Posterior cingulate gyrus (tissue), 11 donors: Measurements from ENCODE around the gene CCDC27.

ENCODE experiments used
- DNase-seq, 10 donors: peaks; one replicate each; pipeline versions ENCODE4 v3.0.0 to v3.0.0-alpha.2; 2020 to 2021; ENCODE audit warnings: mixed read lengths in 3 of 10
- intact Hi-C: fragments of 100-400 bp; cut with DNase I; formaldehyde crosslinking; loops from one replicate; pipeline ENCODE4 v1.15.1; 2023

CCDC27 gene

DNA sequence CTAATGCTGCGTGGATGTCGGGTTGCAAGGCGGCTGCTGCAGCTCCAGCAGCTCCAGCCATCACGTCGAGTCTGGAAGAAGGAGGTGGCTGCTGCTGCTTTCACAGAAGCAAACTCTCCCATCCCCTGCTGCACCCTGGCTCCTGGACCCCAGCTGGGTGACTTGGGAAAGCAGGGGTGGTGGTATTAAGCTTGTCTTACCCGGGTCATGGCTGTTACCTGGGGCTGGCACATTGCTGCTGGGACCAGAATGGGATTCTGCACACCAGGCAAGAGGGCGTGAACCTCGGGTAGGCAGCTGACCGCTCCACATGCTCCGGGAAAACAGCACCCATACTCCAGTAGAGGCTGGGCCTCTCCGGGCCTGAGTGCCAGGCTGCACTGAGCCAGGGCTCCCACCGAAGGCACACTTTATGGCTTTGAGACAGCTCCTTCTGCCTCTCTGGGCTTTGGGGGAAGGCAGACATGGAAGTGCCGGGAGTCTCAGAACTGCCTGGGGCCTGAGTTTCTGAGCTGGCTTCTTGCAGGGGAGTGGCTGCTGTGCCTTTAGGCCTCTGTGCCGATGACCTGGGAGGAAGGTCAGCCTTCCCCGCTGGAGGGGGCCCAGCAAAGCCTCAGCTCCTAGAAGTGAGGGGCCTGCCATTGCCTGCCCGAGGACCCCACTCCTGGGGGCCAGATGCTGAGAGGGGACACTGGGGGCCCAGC is 21.5 kb downstream of the CCDC27 start:
- intact Hi-C loops, result no loop called here
- no peak for DNase-seq

DNA sequence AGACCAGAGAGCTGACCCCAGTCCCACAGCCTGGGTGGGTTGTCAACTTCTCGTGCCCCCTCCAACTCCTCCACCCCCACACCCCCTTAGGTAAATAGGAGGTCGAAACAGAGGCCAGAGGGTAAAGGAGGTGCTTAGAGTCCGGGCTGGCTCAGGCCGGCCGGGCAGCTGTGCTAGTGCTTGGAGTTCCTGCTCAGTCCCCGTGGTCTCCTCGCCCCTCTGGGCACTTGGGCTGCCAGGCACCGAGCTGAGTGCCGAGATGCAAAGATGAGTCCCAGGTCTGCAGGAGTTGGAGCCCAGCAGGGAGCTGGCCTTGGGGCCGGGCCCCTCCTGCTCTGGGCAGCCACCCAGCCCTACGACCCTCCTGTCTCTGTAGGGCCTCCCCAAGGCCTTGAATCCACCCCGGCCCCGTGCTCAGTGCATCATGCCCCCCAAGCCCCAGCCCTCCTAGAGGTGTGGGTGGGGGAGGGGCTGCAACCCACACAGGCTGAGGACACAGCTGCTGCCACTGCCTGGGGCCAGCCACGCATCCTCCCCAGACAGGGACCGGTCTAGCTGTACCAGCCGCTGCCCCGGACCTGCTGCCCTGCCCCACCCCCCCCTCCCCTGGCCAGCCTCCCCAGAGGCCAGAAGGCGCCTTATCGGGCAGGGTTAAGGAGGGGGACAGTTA is 22.2 kb downstream of the CCDC27 start:
- intact Hi-C loops, result no loop called here
- peak in 1 of 10 donors; percentile 41 for DNase-seq

DNA sequence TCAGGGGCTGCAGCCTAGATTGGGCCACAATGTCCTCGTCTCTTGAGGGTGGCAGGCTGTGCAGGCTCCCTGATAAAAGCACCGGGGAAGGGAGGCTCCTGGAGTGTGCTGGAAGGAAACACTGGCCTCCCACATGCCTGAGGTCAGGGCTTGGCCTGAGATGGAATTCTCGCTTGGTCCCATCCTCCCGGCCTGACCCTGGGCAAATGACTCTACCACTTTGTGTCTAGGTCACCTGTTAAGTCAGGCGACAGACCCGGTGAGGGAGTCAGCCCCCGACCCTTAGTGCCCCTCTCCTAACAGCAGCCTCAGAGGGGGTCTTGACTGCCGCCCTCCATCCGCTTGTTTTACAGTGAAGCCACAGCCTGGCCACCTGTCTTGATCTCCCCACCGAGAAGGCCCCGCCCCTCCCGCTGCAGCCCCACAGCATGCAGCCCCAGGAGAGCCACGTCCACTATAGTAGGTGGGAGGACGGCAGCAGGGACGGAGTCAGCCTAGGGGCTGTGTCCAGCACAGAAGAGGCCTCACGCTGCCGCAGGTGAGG is 22.8 kb downstream of the CCDC27 start:
- peak in 1 of 10 donors; percentile 83 for DNase-seq
- intact Hi-C loops, result no loop called here

DNA sequence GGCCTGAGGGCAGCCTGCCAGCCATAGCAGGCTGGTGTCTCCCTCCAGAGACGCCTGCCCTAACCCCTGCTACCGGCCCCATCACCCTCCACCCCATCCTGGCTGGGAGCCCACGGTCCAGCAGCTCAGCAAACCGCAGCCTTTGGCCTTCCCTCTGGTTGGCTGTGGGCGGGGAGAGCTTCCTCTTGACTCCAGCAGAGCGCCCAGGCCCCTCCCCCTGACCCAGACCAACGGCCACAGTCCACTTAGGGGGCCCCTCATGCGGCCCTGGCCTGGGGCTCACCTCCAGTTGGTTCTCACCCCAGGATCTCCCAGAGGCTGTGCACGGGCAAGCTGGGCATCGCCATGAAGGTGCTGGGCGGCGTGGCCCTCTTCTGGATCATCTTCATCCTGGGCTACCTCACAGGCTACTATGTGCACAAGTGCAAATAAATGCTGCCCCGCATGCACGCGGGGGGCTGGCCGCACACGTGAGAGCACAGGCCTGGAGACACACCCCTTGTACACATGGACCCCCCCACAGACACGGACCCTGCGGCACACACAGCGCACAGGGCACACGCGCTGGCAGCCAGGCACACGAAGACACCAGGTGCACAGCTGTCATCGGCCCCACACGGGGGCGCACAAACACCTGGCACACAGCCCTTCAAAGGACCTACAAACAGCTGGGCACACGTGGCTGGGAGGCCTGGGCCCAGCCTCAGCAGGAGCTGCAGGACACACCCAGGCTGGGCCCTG is 23.4 kb downstream of the CCDC27 start:
- intact Hi-C loops, result no loop called here
- DNase-seq, result peak in 2 of 10 donors; percentile 41 to 82

DNA sequence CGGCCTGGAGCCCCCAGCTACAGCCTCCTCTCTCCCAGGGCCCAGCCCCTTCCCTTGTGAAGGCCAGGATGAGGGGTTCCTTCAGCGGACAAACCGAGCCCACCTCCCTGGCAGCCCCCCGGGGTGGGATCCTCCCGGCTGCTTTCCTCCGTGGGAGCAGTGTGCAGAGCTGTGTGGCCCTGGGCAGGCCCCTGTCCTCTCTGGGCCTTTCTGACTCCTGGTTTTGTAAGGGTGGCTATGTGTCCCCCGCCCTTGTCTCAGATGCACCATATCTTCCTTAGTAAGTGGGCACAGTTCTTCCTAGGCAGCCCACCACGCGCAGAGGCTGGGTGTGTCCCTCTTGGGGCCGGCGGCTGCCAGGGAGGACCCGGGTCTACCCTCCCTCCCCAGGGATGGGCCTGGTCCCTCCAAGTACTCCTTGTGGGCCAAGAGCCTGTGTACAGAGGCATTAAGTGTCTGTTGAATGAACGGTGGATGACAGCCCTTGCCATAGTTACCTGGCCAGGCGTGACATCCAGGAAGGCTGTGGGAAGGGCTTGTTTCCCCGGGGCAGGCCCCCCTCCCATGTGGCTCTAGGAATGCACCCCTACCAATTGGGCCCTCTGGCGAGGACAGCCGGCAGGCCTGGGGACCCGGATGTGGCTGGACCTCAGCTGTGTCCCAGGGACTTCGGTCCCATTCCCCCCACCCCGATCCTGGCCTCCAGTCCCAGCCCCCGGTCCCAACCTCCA is 24.1 kb downstream of the CCDC27 start:
- intact Hi-C loops, result no loop called here
- peak in 1 of 10 donors; percentile 46 for DNase-seq

DNA sequence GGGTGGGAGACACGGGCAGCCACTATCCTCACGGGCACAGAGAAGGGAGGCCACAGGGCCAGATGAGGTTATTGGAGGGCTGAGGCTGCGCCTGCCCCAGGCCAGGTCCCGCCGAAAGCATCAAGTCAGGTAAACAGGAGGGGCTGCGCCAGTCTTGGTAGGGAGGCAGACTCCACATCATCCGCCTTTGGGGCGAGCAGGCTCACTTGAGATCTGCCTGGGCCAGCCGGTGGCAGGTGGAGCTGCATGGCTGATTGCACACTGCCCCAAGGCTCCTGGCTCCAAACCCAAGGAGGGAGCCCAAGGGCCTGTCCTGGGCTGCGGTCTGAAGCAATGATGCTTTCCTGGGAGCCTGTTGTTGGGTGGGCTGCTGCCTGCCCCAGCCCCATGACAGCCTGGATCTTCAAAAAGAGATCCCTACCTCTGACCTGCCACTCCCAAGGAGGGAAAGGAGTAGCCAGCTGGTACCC is 24.9 kb downstream of the CCDC27 start:
- peak in 2 of 10 donors; percentile 41 to 72 for DNase-seq
- intact Hi-C loops, result no loop called here

DNA sequence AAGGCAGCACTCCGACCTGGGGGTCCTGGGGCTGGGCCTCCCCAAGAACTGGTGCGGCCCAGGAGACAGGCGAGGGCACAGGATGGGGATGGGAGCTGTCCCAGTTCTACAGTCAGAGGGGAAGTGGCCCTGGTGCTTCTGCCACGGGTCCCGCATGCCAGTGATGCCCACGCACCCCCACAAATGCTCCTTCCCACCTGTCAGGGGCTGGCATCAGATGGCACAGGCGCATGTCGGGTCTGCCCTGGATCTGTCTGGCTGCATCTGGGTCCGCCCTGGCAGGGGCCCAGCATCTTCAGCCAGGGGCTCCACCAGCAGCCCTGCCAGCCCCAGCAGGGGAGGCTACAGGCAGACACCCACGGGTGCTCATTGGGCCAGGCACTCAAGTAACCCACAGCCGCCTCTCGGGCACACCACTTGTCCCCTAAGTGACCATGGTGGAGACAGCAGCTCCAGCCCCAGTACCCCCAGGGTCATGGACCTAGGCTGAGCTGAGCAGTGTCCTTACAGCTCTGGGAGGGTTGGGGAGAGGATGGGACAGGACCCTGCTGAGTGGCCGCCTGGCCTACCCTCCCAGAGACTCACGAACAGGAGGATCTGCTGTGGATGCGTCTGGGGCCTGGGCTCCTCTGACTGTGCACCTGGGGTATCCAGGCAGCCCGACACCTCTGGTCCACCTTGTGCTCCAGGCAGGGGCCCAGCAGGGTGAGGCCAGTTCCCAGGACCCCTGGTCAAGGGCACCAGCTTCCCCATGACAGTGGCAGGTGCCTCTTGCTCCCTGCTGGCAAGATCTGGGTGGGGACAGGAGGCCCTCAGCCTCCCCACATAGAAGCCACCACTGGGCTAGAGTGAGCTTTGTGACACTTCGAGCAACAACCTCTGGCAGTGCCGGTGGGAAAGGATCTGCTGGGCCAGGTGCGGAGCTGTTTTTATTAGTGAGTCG is 25.7 kb downstream of the CCDC27 start:
- intact Hi-C loops, result no loop called here
- peak in 3 of 10 donors; percentile 51 to 77 (median 64) for DNase-seq

DNA sequence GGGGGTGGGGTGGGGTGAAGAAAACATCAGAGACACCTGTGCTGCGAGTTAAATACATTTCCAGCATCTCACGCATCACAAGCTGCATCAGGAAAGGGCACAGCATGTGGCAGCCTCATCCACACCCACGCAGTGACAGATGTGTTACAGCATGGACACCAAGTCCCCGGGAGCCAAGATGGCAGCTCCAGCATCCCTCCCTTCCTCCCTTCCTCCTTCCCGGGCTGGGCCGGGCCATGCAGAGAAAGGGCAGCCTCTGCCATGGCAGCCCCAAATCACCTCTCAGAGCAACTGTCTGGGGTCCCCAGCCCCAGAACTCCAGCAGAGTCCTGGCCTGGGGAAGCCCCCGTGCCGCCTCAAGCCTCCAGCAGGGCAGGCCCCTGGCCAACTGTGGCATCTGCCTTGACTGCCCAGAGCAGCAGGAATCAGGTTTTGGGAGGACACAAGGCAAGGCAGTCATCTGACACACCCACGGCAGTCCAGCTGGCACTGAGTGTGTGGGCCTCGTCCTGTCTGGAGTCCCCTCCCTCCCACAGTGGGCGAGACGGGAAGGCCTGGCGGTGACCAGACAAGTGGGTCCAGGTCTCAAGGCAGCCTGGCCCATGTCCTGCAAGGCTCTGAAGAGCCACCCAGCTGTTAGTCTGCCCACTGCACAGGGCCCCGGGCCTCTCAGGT is 26.5 kb downstream of the CCDC27 start:
- intact Hi-C loops, result no loop called here

DNA sequence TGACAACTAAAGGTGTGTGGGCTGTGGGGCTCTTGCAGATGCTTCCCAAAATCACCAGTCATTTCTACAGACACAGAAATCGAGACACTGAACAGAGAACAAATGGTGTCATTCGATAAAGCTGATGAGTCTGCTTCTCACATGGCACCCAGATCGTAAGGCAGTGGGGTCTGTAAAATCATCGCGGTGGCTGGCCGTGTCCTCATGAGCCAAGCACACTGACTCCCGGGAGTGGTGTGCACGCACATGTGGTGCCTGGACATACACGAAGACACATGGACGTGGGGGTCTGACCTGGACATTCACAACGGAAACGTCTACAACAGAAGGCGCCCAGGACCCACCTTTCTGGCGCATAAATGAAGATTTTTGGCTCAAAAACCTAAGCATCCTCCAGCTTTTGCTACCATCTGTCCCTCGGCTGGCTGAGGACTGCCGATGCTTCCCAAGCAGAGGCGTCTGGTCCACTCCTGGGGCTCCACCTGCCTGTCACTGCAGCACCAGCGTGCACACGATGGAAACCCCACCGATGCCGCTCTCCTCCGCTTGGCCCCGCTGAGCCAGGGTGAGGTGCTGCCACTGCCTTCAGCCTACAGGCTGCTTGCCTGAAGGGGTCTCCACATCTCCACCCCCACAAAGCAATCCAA is 27.1 kb downstream of the CCDC27 start:
- peak in 5 of 10 donors; percentile 27 to 90 (median 80) for DNase-seq

More for the DNA sequence above, 26.5 kb downstream of the CCDC27 start:
- DNase-seq, result peak in 7 of 10 donors; percentile 36 to 92 (median 66)

DNA sequence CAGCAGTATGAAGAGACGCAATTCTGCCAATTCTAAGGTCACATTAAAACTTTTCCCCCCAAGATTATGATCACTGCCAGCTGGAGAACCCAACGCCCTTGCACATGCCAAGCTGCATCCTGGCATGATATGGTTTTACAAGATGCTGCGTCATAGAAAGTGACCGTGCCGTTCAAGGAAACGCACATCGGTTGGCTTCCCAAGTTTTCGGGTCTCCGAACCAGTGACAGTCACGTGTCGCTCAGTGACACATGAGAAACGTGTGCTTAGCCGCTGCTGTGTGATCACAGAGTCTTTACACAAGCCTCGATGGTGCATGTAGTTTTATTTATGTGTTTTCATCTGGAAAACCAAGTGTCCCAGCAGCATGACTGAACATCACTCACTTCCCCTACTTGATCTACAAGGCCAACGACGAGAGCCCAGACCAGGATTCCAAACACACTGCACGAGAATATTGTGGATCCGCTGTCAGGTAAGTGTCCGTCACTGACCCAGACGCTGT is 27.7 kb downstream of the CCDC27 start:
- intact Hi-C loops, result no loop called here
- DNase-seq, result peak in 3 of 10 donors; percentile 37 to 52 (median 51)

More for the DNA sequence above, 27.1 kb downstream of the CCDC27 start:
- intact Hi-C loops, result no loop called here

DNA sequence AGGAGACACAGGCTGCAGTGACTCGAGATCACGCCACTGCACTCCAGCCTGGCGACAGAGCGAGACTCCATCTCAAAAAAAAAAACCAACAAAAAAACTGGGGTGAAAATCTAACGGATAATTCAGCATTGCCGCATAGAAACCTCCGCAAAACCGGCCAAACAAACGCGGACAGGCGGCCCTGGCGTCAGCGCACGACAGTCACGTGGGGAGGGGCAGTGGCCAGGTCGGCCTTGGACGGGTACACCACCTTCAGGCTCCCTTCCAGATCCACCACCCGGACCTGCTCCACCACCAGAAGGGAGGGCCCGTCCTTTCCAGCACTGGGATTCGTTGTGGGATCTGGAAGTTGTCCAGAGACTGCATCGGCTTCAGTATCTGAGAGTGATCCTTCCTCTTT is 28.7 kb downstream of the CCDC27 start:
- DNase-seq, result peak in 3 of 10 donors; percentile 60 to 74 (median 61)
- intact Hi-C loops, result no loop called here

DNA sequence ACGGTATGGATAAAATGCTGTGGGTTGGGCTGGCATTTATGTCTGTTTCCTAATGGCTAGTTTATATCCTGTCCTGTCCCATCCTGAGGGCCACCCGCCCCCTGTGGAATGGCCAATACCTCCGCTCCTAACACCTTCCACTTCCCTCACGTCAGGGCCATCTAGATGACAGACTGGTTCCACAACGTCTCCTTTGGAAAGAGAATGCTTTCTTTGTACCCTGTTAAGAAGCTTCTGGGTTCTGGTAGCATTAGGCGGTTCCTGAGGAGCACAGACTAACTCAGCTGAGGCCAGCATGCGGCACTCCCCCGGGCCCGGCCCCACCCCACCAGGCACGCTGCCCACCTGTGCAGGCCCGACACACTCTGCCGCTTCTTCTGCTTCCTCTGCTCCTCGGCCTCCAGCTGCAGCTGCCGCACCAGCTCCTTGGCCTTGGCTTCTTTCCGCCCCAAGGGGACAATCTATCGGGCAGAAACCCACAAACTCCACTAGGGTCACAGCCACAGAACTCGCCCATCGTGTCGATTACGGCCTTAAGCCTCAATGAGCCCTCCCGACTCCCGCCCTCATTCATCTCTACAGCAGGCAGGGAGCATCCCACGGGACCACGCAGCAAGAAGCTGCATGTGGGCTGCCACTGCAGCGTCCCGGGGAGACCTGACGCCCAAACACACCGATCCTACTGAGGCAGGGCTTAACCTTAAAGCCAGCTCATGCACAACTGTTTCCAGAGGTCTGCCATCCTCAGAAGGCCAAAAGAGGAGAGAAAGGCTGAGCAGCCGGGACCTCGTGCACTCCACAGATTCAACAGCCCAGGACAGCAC is 31.6 kb downstream of the CCDC27 start:
- intact Hi-C loops, result no loop called here
- DNase-seq, result peak in 3 of 10 donors; percentile 18 to 53 (median 52)

DNA sequence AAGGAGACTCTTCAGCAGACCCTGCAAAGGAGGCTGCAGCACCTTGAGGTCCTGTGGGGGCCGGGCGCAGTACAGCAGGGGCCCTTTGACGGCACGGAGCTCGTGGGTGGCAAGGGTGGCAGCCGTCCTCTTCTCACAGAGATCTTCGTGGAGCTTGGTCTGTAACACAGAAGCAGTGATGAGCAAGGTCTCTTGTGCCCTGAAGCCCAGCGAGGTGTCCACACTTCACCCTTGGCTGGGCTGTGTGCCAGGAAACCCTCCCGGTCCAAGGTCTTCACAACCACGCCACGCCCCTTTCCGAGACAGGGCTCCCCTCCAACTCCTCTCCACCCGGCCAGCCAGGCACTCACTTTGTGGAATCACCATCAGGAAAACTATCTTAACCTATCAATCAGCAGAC is 32.8 kb downstream of the CCDC27 start:
- DNase-seq, result peak in 3 of 10 donors; percentile 50 to 71 (median 70)
- intact Hi-C loops, result no loop called here

DNA sequence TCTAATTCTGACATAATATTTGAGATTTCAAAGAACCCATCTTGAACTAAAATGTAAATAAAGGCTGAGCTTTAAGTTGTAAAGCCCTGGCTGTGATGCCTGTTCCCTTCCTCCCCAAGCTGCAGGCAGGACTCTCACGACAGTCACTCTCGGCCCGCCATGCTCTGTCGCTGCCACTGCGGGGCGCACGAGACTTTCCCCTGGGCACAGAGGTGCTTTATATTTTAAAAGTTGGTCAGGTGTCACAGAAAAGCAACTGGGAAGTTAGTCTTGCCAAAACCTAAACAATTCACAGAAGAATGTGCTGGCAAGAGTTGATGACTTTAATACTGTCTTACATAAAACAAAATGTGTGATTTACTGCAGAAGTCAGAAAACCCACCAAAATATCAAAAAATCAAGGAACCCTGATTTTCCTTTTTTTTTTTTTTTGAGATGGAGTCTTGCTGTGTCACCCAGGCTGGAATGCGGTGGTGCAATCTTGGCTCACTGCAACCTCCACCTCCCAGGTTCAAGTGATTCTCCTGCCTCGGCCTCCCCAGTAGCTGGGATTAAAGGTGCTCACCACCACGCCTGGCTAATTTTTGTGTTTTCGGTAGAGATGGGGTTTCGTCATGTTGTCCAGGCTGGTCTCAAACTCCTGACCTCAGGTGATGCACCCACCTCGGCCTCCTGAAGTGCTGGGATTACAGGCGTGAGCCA is 33.4 kb downstream of the CCDC27 start:
- peak in 3 of 10 donors; percentile 60 to 81 (median 73) for DNase-seq
- intact Hi-C loops, result no loop called here

DNA sequence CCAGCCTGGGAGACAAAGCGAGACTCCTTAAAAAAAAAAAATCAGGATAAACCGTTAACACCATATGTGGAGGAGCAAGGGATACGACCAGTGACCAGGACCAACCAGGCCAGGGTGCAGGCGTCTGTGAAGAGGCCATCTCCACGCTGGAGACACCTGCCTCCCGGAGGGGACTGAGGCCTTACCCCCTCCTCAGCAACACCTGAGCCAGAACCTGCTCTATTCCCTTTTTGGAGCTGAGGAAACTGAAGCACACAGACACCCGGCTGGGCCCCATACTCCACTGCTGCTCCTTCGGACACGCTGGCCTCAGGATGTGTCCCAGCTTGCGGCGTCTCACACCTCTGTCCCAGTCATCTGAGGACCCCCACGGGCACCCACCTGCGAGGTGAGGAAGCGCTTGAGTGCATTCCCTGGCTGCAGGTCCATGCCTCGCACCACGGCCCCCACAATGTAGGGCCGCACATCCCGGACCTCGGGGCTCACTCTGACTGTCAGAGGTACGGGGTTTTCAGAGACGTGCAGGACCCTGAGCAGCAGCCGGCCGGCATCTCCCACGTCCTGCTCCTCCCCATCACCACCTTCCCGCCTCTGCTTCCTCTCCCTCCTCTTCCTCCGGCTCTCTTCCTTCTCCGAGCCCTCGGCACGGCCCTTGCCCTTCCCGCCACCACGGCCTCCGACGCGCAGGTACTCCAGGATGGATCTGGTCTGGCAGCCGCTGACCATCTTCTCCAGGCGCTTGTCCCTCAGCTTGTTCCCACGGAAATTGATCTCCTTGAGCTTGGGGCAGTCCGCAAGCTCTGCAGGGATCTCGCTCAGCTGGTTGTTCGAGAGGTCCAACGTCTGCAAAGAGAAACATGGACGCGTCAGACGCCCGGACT is 34.5 kb downstream of the CCDC27 start:
- DNase-seq, result peak in 3 of 10 donors; percentile 61 to 72 (median 64)
- intact Hi-C loops, result no loop called here
